GM15510 (cell line): ENCODE results near the gene HDAC4.

Experiments used
- POLR2A ChIP-seq: IDR thresholded peaks from 3 replicates; pipeline ENCODE4 v1.6.1; 2011; ENCODE audit warnings: borderline replicate concordance; ENCODE audit not compliant: insufficient read length; ENCODE audit errors: extremely low read depth

The HDAC4 gene

DNA sequence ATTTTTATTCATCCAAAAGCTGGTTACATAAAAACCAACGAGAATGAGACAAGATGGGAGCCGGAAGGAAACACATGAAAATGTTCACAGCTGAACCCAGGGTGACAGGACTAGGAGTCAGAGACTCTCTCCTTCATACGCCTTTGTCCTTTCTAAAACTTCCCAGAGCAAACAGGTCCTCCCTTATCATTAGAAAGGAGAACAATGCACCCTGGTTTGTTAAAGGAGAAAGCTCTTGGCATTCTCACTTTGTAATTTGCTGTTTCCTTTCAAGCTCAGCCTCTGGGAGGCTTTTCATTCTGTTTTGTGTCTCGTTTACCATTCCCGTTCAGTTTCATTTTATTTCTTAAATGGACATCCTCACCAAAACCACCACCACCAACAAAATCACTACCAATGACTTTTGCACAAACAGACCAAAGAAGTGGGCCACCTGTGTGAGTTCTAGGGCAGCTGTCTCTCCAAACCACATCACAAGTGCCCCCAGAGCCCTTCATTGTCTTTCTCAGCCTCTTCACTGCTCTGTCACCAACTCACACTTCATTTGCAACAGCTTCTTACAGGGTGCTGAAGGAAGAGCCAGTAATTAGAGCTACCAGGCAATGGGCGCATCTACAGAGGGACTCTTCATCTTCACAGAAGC, 105.3 kb downstream of the HDAC4 start:
- no peak for TF ChIP-seq POLR2A

DNA sequence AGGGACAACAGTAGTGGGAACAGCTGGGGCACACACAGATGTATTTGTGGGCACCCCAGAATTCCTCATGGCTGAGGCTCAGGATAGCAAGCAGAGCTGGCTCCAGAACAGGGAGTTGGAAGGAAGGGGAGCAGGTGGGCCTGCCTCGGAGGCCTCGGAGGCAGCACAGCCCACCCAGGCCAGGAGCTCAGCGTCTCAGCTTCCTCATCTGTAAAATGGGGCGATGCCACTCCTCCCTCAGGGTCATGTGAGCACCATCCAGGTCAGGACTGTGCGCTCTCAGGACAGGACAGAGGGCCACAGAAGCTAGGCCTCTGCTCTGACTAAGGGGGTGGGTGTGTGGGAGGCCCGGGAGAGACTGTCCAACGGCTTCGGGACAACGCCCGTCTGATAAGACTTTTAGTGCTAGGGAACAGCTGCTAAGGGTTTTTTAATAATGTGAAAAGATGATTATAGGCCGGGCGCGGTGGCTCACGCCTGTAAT, 106.2 kb downstream of the HDAC4 start:
- TF ChIP-seq POLR2A = no peak

DNA sequence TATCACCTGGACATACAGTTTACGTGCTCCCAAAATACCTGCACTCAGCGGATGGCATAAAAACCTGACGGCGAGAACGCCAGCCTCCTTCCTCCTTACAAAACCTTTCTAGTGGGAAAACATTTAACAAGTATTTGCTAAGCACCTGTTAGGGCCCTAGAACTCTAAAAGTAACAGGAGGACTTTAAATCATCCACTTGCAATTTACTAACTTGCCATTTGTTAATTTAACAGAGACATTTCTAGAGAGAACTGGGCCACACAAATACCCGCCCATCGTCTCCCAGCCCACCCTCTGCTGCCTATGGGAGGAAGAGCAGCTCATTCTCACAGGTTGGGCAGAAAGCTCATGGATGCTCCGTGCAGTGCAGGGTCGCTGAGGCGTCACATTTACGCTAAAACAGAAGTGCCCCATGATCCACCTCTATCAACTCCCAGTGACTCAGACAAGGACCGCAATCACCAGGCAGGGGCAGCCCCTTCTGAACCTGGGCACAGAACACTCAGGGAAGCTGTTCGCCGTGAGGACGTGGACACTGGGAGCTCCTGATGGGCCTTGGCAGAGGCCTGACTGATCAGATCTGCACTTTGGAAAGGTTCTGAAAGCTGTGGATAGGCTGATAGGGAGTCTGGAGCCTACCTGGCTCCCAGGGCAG, 106.9 kb downstream of the HDAC4 start:
- no peak for TF ChIP-seq POLR2A

DNA sequence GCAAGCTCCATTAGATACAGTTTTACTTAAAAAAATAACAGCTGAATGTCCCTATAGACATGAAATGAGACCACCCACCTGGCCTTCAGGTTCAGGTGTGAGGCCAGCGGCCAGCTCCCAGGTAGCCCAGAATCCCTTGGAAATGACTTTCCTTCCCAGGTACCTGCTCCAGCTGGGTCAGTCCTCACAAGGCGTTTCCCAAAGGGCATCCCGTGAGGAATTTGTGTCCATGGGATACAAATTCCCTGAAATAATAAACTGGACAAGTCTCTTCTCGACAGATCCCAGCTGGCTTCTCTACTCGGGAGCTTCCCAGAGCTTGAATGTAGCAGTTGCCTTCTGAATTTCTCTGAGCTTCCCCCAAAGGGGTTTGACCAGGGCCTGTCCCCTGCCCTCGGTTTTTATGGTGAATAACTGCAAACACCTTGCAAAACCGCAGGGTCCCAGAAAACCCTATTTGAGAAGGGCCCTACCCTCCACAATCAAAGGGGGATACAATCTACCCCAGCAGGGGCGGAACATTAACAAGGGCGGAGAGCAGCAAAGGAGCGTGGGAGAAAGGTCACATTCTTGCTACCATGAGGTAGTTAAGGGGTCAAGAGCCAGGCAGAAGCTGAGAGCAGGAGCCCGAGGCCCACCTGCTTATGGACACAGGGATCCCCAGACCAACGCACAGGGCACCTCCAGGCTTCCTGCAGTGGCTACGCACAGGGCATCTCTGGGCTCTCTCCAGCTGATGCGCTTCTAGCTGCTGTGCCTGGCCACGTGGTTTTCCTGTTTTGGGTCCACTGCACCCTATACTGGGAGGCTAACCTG, 107.7 kb downstream of the HDAC4 start:
- no peak for TF ChIP-seq POLR2A

DNA sequence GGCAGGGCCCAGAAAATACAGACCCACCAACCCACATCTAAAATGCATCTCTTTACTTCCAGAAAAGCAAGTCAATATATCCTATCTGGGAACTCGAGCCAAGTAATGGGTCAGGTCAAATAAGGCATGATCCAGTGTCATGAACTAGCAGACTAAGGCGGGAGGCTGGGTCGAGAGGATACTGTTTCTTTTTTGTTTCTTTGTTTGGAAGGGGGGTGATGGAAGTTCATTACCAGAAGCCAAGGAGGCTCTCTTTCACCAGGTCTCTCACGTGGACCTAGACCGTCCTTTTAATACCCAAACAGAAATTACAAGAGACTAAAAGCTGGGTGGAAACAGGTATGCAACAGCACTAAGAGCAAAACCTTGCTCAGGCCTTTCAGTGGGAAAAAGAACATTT, 108.3 kb downstream of the HDAC4 start:
- no peak for TF ChIP-seq POLR2A

DNA sequence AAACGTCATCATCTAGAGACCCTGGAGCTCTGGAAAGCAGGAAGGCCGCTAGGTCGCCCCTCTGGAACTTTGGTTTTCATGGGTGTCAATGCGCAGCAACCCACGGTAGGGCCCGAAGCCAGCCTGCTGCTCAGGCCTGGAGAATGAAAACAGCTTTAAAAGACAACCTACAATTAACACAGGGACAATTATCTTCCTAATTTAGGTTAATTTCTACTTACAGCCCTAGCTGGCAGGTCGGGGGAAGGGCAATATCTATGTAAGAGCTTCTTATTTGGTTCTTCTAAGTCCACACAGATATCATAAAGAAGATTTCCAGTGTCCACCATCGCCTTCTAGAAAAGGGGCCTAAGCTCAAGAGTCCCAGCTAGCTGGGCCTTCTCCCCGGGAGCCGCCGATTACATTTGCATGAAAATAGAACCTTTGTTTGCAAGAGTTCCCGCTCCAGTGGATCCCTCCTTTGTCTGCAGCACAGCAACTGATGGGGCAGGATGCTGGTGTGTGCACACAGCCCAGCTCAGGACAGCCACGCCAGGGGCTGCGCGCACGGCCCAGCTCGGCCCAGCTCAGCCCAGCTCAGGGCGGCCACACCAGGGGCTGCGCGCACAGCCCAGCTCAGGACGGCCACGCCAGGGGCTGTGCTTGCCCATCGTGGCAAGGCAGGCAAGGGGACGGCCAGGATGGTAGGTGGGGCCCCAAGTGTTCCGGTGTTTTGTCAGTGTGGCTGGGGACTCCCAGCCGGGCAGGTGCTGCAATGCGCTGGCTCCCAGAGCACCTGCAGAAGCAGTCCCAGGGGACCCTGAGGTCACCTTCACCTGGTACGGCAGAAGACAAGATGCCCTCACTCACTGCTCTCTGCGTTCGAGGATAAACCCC, 109.1 kb downstream of the HDAC4 start:
- no peak for TF ChIP-seq POLR2A

DNA sequence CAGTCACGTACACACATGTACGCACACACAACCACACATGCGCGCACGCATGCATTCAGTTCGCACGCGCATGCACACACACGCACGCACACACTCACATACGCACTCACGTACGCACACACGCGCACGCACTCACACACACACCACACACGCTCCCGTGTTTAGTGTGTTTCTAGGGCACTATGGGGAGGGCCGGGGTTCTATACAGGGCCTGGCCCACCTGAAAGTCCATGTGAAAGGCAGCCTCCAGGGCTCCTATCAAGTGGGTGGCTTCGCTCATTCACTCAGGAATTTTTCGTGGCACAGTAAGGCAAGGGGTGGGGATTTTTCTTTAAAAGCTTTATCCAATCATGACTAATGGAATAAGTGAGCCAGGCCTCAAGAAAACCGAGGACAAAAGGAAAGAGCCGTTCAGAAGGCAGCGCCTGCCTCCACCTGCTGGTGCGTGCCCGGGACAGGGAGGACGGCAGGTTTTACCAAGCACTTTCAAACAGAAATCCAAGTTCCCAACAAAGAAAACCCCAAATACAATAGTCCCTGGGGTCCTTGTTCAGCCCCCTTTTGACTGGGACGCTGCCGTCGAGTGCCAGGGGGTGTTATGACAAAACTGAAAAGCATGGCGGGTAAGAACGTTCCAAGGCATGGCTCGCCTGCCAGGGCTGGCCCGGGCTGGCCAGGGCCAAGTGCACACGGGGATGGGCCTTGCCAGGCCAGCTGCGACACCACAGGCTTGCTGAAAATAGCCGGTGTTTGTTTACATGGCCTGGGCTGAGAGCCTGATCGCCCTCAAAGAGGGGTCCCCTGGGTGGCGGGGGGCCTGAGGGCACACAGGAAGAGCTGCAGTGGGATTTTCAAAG, 110.0 kb downstream of the HDAC4 start:
- no peak for TF ChIP-seq POLR2A

DNA sequence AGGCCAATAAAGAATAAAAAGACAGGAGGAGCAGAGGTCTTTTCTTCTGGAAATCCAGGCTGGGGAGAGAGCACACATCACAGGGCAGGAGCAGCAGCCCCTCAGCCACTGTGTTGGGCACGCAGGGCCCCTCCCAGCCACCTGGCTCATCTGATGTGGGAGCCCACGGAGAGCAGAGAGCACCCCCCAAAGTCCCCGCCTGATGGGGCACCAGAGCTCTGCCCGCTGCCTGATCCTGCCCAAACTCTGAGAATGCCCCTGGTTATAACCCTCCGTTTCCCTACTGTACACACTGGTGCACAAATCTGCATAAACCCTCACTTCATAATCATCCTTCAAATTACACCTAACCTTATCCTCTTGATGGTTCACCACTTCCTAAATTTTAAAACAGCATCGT, 111.3 kb downstream of the HDAC4 start:
- no peak for TF ChIP-seq POLR2A

DNA sequence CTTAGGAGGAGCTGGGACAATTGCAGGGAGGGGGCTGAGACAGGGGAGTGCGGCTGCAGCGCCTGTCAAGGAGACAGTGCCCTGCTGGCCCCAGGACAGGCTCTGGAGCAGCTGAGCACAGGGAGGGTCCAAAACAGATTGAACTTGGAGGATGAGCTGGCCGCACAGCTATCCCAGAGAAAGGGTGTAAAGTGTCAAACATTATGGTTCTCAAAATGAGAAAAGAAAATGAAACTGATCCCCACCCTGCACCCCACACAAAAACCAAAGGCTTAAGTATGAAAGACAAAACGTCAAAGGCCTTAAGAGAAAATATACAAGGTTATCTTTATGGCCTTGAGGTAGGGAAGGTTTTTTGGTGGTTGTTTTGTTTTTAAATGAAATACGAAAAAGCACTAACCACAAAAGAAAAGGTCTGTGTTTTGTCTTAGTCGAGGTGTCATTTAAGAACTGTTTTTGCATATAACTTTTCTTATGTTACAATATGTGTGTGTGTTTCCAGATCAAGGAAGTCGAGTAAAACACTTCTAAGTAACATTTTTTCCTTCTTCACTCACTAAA, 111.8 kb downstream of the HDAC4 start:
- no peak for TF ChIP-seq POLR2A

DNA sequence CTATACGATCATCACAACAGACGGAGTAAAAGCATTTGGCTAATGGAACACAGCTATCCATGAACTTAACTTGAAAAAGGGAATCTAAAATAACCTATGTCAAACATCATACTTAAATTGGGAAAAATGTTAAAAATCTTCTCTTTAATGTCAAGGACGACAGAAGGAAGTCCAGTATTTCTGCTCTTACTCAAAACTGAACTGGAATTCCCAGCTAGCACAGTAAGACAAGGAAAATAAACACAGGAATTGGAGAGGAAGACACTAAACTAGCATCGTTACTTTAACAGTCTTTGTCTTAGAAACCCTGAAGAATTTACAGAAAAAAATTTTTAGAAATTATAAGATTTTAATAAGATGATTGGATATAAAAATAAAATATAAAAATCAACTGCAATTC, 112.6 kb downstream of the HDAC4 start:
- no peak for TF ChIP-seq POLR2A

DNA sequence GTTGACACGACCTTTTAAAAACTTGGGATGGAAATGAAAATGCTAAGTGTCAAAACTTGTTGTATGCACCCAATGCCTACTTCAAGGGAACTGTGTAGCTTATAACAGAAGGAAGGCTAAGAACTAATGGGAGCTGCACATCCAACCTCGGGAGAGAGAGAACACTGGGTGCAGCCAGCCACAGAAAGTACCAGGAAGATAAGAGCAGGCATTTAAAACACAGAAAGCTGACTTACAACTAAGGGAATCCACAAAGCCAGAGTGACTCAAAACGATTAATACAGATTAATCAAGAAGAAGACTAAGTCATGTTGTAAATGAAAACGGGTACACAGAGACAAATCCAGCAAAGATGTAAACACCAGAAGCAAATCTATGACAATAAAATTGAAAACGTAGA, 113.4 kb downstream of the HDAC4 start:
- TF ChIP-seq POLR2A = no peak

DNA sequence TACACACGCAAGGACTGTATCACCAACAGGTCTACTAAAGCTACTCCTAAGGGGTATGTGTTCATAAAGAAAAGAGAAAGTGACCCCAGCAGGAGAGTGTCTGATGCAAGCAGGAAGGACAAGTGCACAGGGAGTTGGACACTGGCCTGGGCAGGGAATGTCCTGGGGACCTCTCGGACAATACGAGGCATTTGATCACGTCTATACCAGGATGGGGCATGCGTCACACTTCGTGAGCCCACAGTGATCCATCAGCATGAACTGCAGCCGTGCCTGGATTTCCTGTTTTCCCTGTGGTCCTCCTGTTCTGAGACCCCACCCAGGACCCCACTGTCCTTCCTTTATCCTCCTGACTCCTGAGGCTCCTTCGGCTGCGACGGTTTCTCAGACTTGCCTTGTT, 113.9 kb downstream of the HDAC4 start:
- TF ChIP-seq POLR2A = no peak

DNA sequence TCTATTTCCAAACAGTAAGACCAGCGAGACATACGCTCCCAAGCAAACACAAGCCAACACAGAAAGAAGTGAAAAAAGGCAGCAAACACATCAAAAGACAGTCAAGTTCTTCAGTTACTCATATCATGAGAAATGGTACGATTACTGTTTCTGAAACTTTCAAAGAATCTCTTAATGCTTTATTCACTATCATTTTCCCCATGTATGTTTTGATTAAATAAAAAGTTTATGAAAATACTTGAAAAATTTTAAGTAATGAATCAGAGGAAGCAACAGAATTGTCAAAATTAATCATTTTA, 114.9 kb downstream of the HDAC4 start:
- TF ChIP-seq POLR2A = no peak
